Activated CD4-positive, CD25-positive, alpha-beta regulatory T cell treated with anti-CD3 and anti-CD28 coated beads, Interleukin-2, amount 50 U/mL, for 24 hours (primary cell): ENCODE results near the gene EFCAB7.

Experiments used
- ATAC-seq, 2 donors: fragments of 150-1000 bp; cut with Tn5 transposase; one replicate each; pipeline ENCODE4 v1.10.0; 2021; ENCODE audit warnings: mild to moderate bottlenecking in 1 of 2, moderate library complexity in 1 of 2

Gene EFCAB7

DNA sequence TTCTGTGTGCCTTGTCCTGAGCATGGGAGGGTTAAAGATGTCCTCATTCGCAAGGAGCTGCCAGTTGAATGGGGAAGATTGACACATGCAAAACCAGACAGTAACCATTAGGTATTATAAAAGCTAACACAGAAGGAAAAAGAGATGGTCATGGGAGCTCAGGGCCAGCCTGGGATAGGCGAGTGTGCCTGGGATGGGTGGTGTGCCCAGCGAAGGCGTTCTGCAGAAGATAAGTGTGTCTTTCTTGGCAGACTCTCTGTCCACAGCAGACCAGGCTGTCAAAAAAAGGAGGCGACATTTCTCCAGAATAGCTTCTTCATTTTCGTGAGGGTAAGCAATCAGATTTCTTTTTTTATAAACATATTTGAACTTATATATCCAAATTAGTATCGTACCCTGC lies 84.0 kb downstream of the EFCAB7 start:
- no peak for ATAC-seq

DNA sequence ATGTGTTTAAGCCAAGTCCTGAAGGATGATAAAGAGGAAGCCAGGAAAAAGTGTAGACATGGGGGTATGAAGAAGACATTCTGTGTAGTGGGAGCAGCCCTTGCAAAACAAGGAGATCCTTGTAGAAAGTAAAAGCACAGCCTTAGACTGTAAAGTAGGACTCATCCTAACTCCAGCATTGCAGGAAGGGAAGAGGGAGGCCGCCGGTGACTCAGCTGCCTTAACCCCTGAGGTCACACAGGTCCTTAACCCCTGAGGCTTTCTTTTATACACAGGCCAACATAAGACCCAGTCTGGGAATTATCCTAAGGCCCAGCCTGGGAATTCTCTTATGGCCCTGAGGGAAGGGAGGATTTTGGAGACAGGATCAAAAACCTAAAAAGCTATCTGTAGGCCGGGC lies 87.9 kb downstream of the EFCAB7 start:
- ATAC-seq = no peak

DNA sequence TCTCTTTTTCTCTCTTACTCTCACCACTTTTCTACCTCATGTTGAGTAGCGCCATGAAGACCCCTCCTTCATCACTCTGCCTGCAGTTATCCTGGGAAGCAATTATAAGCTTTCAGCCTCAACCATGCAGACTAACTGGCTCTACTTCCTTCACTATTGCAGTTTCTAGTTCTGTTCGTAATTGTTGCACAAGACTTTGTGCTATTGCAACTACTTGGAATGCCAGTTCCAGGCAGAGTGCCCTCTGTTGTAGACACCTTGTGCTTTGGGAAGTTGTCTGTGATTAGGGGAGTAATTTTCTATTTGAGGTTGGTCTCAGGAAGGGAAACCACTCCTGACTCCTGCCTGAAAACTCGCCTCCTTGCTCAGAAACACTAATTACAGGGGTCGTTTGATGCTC lies 89.2 kb downstream of the EFCAB7 start:
- ATAC-seq = no peak

DNA sequence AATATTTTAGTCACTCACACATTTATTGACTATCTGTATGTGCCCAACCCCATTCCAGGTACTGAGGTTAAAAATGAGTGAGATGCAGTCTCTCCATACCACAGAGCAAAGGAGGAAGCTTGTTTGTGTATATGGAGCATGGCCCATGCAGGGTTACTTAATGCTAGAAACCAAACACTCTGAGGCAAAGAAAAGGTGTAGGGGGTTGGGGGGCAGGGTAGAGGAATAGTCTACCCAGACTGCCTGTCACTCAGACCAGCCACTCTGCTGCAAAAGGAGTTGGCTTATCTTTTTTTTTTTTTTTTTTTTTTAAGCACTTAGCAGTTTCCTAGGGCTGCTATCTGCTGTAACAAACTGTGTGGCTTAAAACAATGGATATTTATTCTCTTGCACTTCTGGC lies 89.6 kb downstream of the EFCAB7 start:
- ATAC-seq = no peak

DNA sequence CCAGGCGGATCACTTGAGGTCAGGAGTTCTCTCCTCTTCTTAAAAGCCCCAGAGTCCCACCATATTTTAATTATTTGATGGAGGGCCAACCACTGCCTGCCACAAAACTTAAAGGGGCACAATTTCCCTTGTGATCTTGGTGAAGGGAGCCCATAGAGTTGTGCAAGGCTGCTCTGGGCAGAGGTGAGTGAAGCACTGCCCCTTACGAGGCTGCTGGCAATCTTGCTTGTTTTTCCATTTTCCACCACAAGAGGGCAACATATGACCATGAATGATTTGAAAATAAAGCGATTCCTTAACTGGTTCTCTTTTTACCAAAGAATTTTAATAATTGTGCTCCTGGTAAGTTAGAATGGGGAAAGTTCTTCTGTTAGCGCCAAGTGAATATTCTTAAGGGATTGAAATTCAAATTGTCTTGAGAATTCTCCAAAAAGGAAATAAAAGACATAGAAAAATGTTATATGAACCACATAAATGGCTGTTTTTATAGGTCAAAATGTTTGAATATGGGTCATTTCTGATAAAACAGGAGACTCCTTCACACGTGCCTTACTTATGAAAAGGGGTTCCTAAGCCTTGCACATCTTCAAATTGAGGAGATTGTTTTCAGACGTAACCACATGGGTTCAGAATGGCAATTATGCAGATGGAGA lies 92.6 kb downstream of the EFCAB7 start:
- peak; percentile 48 for ATAC-seq

DNA sequence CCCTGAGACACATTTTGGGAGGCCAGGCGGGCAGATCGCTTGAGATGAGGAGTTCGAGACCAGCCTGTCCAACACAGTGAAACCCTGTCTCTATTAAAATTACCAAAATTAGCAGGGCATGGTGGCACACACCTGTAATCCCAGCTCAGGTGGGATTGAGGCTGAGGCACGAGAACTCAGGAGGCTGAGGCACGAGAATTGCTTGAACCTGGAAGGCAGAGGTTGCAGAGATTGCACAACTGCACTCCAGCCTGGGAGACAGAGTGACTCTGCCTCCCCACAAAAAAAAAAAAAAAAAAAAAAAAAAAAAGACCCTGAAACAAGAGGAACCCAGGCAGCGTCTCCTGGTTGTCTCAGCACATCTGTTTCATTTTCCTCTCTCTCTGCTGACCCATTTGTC lies 94.1 kb downstream of the EFCAB7 start:
- ATAC-seq = no peak

DNA sequence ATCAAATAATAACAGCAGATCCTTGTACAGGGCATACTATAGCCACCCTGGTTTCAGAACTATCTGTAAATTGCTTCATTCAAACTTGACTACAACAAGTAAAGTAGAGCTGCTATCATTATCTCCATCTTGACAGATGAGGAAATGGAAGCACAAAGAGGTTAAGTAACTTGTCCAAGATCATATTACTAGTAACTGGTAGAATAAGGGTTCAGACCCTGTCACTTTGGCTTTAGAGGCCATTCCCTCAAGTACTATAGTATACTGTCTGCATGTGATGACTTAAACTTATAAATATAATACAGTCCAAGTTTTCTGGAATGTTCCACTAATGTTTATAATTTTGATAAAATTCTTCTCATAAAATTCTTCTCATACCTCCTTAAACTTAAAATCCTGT lies 94.7 kb downstream of the EFCAB7 start:
- ATAC-seq = no peak

DNA sequence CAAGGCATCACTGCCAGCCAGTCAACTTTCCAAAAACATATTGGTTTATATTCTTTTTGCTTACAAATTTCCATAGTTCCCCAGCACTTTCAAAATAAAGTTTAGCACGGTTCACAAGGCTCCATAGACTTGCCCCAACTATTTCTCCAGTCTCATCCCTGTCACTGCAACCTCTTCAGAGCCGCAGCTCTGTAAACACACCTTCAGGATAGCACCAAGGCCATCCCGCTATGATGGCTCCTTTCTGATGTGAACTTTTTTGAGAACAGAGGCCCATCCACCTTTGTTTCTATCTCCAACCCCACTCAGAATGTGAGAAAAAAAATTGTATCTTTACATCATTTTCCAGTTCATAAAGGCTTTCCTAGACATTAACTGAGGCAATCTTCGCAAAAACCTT lies 96.2 kb downstream of the EFCAB7 start:
- no peak for ATAC-seq

DNA sequence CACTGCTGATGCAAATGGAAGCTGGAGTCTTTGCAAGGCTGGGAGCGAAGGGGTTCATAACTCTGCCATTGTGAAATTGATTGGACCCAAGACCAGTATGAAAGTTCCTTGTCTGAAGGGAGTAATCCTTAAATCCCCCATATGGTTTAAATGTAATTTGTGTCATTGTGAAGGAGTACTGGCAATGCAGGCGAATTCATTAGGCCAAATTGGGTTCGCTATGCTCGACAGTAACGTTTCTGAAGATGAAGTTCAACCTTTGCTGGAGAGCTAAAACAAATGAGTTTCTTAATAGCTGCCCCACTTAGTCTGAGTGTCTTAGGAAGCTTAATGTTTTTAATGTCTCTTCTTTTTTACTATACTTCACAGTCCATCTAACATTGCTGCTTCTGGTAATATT lies 97.3 kb downstream of the EFCAB7 start:
- ATAC-seq = no peak

DNA sequence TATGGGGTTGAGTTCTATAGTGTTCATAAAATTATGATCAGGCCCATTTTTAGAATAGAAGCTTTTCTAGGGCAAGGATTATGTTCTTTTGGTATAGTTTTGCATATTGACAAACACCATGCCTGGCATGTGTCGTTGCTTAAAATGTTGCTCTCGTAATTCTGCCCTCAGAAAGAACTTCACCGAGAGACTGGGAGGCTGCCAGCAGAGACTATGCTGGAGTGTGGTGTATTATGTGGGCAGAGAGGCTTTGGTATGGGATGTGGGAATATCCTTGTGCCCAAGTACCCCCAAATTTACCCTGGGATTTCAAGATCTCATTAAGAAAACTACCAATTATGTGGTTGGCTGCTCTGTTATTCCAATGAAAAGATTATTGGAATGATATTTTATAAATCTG lies 97.8 kb downstream of the EFCAB7 start:
- no peak for ATAC-seq

DNA sequence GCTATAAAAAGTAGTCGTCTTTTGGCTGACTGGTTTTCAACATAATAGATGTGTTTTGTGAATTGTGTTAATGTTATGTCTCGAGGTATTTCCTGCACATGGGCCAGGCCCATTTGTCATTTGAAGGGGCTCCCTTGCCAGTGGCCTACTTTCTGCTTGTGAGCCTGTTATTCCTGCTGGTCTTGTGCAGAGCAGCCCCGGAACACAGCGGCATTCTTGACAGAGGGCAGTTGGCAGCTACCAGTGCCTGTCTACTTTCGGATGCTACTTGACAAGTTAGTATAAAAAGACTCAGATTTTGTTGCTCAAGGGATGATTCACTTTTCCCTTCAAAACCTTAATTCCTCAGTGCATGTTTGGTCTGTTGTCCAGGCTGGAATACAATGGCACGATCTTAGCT lies 98.4 kb downstream of the EFCAB7 start:
- ATAC-seq = no peak
